ENCODE data around the gene ZC3H7A. TPM values are rescaled to one million over a fixed set of nuclear protein-coding genes. Genes with fewer than 3 reads are reported as not detected.
A peak's percentile ranks its signal among the peaks of the same experiment; 100 is the strongest.

The ZC3H7A gene
- total RNA-seq, 1 donor from 2014 or later, result 62.1 TPM

GRCh38 chr16:11779074-11779473 lies 18.0 kb downstream of the ZC3H7A start:
- DNase-seq (ENCODE audit: extremely low read depth, low read depth, low spot score), result no peak

- no peak for DNase-seq (ENCODE audit: extremely low read depth, low read depth, low spot score)
These were observed 22.9 kb downstream of the ZC3H7A start for GRCh38 chr16:11774065-11774626.

DNA sequence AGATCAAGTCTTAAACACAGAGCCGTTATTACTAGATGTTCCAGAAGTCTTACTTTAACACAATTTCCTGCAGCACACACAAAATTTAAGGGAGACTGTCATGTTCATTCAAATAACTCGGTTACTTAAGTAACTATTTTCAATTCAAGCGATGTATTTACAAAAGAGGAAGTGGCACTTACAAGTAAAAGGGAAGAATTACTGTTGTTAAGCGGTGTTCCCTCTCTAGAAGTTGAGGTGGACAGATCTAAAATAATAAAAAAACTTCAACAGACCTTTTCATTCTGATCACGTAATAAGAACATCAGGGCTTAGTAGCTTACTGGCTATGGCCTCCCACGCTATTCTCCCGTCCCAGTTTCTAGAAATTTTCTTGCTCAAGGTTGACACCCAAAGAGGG lies 28.2 kb downstream of the ZC3H7A start:
- DNase-seq (ENCODE audit: extremely low read depth, low read depth, low spot score), result no peak

DNA sequence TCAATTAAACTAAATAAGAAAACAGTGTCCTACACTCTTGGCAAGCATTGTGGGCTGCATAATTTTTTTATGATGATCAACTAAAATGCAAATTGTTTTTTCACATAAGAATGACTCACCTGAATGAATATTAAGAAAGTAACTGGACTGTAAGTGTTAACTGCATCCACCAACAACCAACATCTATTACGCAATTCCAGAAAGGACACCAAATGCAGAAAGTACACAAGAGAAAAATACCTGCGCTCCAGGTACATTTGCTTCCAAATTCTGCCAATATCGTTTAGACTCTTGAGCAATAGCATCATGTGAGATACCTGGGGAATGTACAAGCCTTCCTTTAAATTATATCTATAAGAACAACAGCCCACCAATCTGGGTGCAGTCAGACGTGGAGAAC lies 34.6 kb downstream of the ZC3H7A start:
- no peak for DNase-seq (ENCODE audit: extremely low read depth, low read depth, low spot score)

GRCh38 chr16:11759997-11760396 lies 37.1 kb downstream of the ZC3H7A start:
- no peak for DNase-seq (ENCODE audit: extremely low read depth, low read depth, low spot score)

- DNase-seq (ENCODE audit: extremely low read depth, low read depth, low spot score), result no peak
These were observed 37.8 kb downstream of the ZC3H7A start for GRCh38 chr16:11759163-11759834.

DNA sequence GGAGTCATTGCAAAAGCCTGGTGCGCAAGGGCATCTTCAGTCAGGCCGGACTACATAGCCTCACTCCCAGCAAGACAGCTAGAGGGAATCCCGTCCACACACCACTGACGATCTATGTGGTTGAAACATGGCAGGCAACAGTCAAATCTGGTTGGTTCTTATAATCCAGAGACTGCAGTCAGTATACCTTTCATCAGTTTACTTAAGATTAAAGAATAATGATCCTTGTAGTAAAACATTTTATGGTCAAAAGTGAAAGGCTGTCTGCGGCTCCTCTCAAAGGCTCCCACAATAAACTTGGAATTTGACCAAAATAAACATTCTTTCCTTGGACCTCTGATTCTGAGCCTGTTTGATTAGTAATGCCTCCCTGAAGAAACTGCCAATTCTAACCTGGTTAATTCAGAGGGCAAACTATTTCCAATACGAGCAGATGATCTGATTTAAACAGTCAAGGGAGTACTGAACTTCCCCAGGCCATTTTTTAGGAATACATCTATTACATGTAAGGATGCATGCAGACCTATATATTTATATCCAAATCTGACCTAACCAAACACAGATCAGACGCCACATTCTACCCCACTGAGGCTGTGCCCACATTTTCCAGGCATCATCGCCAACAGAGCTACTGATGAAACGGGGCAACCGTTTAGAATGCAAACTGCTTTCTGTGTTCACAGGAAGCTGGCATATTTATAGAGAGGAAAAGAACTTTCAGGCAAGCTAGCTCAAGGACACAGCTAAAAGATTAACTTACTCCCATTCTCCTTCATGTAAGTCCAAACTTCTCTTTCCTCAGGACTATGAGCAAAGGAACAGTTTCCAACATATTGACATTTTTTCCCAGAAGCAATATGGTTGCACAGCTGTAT lies 39.1 kb downstream of the ZC3H7A start:
- DNase-seq (ENCODE audit: extremely low read depth, low read depth, low spot score), result no peak

- no peak for DNase-seq (ENCODE audit: extremely low read depth, low read depth, low spot score)
These were observed 40.8 kb downstream of the ZC3H7A start for GRCh38 chr16:11756248-11756647.

DNA sequence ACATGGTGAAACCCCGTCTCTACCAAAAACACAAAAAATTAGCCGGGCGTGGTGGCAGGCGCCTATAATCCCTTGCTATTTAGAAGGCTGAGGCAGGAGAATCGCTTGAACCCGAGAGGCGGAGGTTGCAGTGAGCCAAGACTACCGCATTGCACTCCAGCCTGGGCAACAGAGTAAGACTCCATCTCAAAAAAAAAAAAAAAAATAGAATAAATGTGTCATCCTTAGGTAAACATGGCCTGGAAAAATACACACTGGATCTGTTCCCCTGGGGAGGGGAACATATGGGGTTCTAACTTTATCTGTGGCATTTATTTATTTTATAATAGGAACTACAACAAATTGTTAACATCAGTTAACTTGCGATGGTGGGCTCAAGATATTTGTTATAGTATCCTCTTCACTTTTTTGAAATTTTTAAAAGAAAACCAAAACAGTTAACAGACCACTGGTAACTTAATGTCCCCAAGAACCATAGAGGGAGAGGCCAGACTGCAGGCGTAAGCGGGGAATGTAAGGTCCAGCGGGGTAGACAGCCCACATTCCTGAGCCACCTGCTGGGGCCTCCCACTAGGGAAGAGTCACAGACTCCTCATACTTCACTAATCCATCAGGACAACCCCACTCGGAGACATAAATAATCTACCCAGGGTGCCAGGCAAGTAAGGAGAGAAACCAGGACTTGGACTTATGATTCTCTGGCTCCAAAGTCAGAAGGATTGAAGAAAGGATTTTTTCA lies 41.9 kb downstream of the ZC3H7A start:
- DNase-seq (ENCODE audit: extremely low read depth, low read depth, low spot score), result no peak

DNA sequence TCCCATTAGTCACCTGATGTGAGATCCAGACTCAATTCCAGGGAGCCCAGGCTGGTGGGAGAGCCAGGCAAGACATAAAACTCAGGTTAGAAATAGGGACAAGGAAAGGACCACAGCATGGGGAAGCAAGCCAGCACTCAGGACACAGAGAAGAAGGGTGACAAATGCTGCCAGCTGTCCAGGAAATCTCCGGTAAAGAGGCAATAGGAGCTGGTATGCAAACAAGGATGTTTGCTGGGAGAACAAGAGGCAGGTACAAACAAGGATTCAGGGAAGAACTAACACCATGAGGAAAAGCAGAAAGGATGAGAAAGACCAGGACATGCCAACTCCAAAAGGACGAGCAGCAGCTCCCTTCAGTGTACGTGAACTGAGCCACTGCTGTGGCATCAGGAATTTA lies 44.2 kb downstream of the ZC3H7A start:
- no peak for DNase-seq (ENCODE audit: extremely low read depth, low read depth, low spot score)

- no peak for DNase-seq (ENCODE audit: extremely low read depth, low read depth, low spot score)
These were observed 47.0 kb downstream of the ZC3H7A start for GRCh38 chr16:11750056-11750455.

DNA sequence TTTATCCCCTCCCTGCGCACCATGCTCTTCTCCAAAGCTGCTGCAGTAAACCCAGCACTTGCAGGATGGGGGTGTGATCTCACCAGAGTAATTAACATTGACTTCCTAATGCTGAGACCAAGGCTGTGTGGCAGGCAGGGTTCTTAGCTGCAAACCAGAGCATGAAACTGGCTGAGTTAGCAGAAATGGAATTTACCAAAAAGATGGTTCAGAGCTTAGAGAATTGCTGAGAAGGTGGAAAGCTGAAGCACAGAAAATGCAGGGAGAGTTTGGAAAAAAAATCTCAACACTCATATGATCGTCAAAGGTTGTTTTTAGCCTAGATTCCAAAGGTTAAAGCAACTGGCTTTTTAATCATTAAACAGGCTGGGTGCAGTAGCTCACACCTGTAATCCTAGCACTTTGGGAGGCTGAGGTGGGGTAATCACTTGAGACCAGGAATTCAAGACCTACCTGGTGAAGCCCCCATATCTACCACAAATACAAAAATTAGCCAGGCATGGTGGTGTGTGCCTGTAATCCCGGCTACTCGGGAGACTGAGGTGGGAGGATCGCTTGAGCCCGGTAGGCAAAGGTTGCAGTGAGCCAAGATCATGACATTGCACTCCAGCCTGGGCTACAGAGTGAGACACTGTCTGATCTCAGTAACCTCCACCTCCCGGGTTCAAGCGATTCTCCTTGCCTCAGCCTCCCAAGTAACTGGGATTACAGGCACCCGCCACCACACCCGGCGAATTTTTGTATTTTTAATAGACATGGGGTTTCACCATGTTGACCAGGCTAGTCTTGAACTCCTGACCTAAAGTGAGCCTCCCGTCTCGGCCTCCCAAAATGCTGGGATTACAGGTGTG lies 48.4 kb downstream of the ZC3H7A start:
- DNase-seq (ENCODE audit: extremely low read depth, low read depth, low spot score), result no peak

DNA sequence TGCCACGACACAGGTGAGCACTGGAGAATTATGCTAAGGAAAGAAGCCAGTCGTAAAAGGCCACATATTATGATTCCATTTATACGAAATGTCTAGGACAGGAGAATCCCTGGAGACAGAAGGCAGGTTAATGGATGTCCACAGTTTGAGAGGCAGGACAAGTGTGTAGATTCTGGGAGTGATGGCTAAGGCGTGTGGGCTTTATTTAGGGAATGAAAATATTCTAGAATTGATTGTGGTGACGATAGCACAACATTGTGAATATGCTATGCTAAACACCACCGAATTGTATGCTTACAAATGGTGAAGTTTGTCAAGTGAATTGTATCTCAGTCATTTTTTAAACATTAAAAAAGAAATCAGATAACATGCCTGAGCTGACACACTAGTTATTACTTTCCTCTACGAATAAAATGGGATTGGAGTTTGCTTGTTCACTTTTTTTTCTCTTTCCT lies 49.1 kb downstream of the ZC3H7A start:
- no peak for DNase-seq (ENCODE audit: extremely low read depth, low read depth, low spot score)

DNA sequence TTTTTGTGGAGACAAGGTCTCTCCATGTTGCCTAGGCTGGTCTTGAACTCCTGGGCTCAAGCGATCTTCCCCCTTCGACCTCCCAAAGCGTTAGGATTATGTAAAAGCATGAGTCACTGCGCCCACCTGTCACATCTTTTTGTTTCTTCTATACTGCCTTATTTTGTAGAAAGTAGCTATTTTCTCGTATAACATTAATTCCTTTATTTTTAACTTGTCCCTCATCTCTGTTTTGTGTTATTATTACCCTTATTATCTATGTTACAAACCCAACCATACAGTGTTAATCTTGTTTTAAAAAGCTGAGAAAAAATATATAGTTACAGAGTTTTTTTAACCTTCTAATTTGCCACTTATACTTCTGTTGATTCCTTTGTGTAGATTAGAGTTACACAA lies 53.0 kb downstream of the ZC3H7A start:
- DNase-seq (ENCODE audit: extremely low read depth, low read depth, low spot score), result no peak

DNA sequence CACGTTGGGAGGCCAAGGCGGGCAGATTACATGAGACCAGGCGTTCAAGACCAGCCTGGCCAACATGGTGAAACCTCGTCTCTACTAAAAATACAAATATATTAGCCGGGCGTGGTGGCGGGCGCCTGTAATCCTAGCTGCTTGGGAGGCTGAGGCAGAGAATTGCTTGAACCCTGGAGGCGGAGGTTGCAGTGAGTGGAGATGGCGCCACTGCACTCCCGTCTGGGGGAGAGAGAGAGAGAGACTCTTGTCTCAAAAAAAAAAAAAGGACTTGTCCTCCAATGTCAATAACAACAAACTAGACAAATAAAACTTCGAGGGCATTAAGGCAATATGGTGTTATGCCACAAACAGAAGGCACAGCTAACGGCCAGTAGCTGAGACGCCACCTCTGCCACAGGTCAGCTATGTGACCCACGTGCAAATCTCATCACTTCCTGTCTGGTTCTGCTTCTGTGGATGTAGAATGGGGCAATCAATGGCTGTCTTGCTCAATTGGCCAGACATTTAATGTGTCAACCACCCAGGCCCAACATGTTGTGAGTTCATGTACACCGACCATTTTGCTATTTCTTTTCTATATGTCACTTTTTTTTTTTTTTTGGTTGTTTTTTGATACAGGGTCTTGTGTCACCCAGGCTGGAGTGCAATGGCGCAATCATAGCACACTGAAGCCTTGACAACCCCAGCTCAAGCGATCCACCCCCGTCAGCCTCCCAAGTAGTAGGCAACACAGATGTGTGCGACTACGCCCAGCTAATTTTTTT lies 53.6 kb downstream of the ZC3H7A start:
- no peak for DNase-seq (ENCODE audit: extremely low read depth, low read depth, low spot score)

- peak; percentile 72 for DNase-seq (ENCODE audit: extremely low read depth, low read depth, low spot score)
These were observed 54.3 kb downstream of the ZC3H7A start, which contains the start of gene TXNDC11 for GRCh38 chr16:11742536-11743307. TXNDC11 (minus strand) TSS chr16:11742857; CDS start chr16:11742730, 127 bp downstream.

- DNase-seq (ENCODE audit: extremely low read depth, low read depth, low spot score), result no peak
These were observed 54.9 kb downstream of the ZC3H7A start for GRCh38 chr16:11742093-11742535.

DNA sequence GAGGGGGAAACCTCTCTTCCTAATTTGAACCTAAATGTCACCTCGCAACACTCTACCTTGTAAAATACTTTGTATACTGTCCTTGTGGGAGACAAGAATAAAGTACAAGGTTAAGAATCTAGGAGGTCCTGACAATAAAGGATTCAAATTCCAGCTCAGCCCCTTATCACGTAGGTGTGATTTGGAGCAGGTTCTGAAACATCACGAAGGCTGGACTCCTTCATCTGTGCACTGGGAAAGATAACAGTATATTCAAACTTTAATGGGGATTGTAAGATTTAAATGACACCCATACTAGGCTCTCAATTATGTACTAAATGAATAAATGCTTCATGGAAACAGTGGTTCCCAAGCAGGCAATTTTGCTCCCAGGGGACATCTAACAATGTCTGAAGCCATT lies 56.5 kb downstream of the ZC3H7A start:
- DNase-seq (ENCODE audit: extremely low read depth, low read depth, low spot score), result no peak

All from glomerular endothelial cell (primary cell).